ENCODE results near the gene SMYD3.

The SMYD3 gene

GRCh38 chr1:246454655-246455054 is 52.4 kb downstream of the SMYD3 start:
- no peak overlapping the region for H3K4me3 ChIP-seq
- TF ChIP-seq, protein P1, sequence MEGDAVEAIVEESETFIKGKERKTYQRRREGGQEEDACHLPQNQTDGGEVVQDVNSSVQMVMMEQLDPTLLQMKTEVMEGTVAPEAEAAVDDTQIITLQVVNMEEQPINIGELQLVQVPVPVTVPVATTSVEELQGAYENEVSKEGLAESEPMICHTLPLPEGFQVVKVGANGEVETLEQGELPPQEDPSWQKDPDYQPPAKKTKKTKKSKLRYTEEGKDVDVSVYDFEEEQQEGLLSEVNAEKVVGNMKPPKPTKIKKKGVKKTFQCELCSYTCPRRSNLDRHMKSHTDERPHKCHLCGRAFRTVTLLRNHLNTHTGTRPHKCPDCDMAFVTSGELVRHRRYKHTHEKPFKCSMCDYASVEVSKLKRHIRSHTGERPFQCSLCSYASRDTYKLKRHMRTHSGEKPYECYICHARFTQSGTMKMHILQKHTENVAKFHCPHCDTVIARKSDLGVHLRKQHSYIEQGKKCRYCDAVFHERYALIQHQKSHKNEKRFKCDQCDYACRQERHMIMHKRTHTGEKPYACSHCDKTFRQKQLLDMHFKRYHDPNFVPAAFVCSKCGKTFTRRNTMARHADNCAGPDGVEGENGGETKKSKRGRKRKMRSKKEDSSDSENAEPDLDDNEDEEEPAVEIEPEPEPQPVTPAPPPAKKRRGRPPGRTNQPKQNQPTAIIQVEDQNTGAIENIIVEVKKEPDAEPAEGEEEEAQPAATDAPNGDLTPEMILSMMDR (IDR thresholded peaks at IDR 0.05): no peak

DNA sequence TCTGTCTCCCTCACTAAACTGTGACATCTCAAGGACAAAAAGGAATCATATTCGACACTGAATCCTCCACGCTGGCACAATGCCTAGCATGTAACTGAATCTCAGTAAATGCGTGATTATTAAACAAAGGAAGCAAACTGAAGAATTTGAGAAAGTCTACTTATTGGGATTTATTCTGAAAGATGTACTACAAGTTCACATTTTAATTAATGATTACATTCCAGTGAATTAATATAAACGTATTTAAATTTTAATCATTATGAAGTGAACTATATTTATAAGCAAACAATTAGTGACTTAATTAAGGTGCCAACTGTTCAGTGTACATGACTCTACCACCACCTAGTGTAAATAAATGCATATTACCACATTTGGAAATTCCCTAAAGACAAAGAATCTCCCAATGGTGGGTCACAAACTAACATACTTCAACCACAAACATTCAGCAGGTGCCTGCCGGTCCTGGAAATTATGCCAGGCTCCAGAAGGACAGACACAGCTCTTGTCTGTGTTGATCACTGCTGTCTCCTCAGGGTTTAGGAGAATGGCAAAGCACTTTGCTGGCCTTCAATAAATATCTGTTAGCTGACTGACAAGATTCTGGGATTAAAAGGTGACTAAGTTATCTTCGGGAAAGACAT is 56.3 kb downstream of the SMYD3 start:
- TF ChIP-seq, protein P1 (IDR thresholded peaks at IDR 0.05): peak; percentile 33
- no peak for DNase-seq (ENCODE audit: low spot score)
- Histone ChIP-seq H3K27ac (no peak overlapping the region), H3K4me3 (no peak overlapping the region)

More at GRCh38 chr1:246454655-246455054, 52.4 kb downstream of the SMYD3 start:
- DNase-seq (ENCODE audit: low spot score): no peak
- H3K27ac ChIP-seq: no peak overlapping the region

- TF ChIP-seq, protein P1 (IDR thresholded peaks at IDR 0.05): no peak
- no peak for DNase-seq (ENCODE audit: low spot score)
- H3K4me3 ChIP-seq: no peak overlapping the region
- no peak overlapping the region for H3K27ac ChIP-seq
Measured at GRCh38 chr1:246448373-246448772, 58.7 kb downstream of the SMYD3 start.

- DNase-seq (ENCODE audit: low spot score): no peak
- TF ChIP-seq, protein P1 (IDR thresholded peaks at IDR 0.05): no peak
Measured at GRCh38 chr1:246447501-246447900, 59.6 kb downstream of the SMYD3 start.

GRCh38 chr1:246445503-246445902 is 61.6 kb downstream of the SMYD3 start:
- TF ChIP-seq, protein P1 (IDR thresholded peaks at IDR 0.05): no peak
- Histone ChIP-seq H3K4me3 (no peak overlapping the region), H3K27ac (no peak overlapping the region)
- DNase-seq (ENCODE audit: low spot score): no peak

More at GRCh38 chr1:246447501-246447900, 59.6 kb downstream of the SMYD3 start:
- no peak overlapping the region for H3K27ac ChIP-seq
- H3K4me3 ChIP-seq: no peak overlapping the region

GRCh38 chr1:246444617-246445016 is 62.5 kb downstream of the SMYD3 start:
- TF ChIP-seq, protein P1 (IDR thresholded peaks at IDR 0.05): no peak
- no peak overlapping the region for H3K4me3 ChIP-seq
- DNase-seq (ENCODE audit: low spot score): no peak
- H3K27ac ChIP-seq: no peak overlapping the region

DNA sequence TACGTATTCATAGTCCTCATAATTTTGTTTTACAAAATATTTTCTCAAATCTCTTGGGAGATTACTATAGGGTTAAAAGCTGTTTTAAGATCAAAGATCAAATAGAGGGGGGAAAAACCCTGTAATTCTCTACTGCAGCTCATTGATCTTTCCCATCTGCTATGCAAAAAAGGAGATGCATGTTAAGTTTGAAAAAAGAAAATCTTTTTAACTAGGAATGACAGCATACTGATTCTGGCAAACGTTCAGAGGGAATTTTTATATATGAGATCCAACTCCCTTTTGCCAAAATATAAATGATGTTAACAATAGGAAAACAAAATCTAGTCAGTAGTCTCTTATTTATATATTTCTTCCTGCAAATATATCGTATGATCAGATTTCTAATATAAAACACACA is 69.1 kb downstream of the SMYD3 start:
- DNase-seq (ENCODE audit: low spot score): no peak
- no peak overlapping the region for H3K4me3 ChIP-seq
- TF ChIP-seq, protein P1 (IDR thresholded peaks at IDR 0.05): no peak

More for the DNA sequence above, 69.1 kb downstream of the SMYD3 start:
- no peak overlapping the region for H3K27ac ChIP-seq

All from coronary artery (tissue), 2 donors.